ENCODE measurements around the gene HIVEP2.

The HIVEP2 gene

DNA sequence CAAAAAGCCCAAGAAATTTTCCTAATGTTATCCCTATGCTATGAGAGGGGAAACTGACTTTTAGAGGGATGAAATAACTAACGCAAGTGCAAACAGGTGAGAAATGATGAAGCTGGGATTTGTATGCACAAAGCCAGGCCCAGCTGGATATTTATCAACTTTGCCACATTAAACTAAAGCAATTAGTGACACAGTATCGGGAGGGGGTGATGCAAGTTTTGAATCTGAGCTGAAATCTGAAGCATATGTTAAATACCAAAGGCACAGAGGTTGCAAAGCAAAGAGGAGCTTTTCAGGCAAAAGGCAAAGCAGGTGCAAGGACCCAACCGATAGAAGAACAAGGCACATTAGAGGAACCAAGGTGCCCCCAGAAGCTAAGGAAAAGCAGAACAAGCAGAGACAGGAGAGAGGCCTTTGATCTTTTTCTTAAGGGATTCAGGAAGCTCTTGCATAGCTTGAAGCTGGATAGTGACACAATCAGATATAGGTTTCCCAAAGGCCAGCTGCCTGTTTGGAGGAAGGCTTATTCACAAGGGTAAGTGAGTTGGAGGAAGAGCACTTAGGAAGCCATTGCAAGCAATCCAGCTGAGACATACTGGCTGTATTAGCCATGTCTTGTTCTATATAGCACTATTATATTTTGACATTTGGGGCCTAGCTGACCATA, 207.5 kb downstream of the HIVEP2 start:
- H4K20me1 ChIP-seq = no peaks in the 10 kb centered on the region
- no peak overlapping the region for H3K27ac ChIP-seq
- no peak overlapping the region for H3K4me2 ChIP-seq
- no peaks in the 10 kb centered on the region for H3K36me3 ChIP-seq
- no peak overlapping the region for H3K9ac ChIP-seq
- H3K9me3 ChIP-seq (replicated peaks in 1 of 11) = peaks cover 0 to 10% (median 0%) of the 10 kb centered on the region in 11 experiments; a peak in 5 of 22 replicates
- H3K27me3 ChIP-seq = no peaks in the 10 kb centered on the region
- H3K4me1 ChIP-seq = no peaks in the 10 kb centered on the region
- H3K4me3 ChIP-seq = no peak overlapping the region
- no peak for TF ChIP-seq Cebpa-rat (IDR thresholded peaks at IDR 0.05)

DNA sequence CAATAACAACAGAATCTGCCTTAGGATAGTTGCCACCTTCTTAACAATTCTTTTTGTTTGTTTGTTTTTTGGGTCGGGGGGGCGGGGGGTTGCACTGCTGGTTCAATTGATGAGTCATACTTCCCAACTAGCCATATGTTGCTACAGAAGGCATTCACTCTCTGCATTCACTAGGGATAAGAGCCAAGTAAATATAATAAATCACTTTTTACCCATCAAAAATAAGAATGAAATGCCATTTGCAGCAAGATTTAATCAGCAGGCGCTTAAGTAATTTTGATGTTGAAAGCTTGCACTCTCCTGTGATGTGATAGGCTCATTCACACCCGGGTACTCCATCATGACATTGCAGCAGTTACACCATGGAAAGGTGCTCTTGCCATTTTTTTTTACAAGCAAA, 209.8 kb downstream of the HIVEP2 start:
- Histone ChIP-seq H3K9ac (no peak overlapping the region), H3K27ac (no peak overlapping the region), H3K4me3 (no peak overlapping the region), H4K20me1 (no peaks in the 10 kb centered on the region), H3K27me3 (no peaks in the 10 kb centered on the region), H3K4me2 (no peak overlapping the region), H3K36me3 (no peaks in the 10 kb centered on the region), H3K4me1 (peaks cover 0 to 5% (median 1%) of the 10 kb centered on the region in 10 experiments; a peak in 8 of 20 replicates), H3K9me3 (replicated peaks in 1 of 11) (peaks cover 0 to 10% (median 0%) of the 10 kb centered on the region in 11 experiments; a peak in 5 of 22 replicates)
- no peak for TF ChIP-seq Cebpa-rat (IDR thresholded peaks at IDR 0.05)

DNA sequence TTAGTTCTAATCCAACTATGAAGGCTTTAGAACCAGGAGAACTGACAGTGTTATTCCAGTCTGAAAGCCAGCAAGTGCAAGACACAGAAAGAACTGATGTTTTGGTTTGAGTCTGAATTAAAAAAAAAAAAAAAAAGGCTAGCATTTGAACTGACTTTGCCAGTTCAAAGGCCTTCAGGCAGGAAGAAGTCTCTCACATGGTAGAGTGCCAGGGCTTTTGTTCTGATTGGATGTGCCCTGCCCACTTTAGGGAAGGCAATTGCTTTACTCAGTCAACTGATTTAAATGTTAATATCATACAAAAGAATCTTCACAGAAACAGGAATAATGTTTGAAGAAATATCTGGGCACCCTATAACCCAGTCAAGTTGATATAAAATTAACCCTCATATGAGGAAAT, 212.2 kb downstream of the HIVEP2 start:
- Histone ChIP-seq H3K9ac (no peak overlapping the region), H3K4me2 (no peak overlapping the region), H3K9me3 (replicated peaks in 1 of 11) (peaks cover 0 to 10% (median 0%) of the 10 kb centered on the region in 11 experiments; a peak in 5 of 22 replicates), H3K27ac (no peak overlapping the region), H3K27me3 (no peaks in the 10 kb centered on the region), H3K4me3 (no peak overlapping the region), H4K20me1 (no peaks in the 10 kb centered on the region), H3K4me1 (peaks cover 21 to 28% (median 24%) of the 10 kb centered on the region in 10 experiments), H3K36me3 (no peaks in the 10 kb centered on the region)
- TF ChIP-seq Cebpa-rat (IDR thresholded peaks at IDR 0.05) = no peak

DNA sequence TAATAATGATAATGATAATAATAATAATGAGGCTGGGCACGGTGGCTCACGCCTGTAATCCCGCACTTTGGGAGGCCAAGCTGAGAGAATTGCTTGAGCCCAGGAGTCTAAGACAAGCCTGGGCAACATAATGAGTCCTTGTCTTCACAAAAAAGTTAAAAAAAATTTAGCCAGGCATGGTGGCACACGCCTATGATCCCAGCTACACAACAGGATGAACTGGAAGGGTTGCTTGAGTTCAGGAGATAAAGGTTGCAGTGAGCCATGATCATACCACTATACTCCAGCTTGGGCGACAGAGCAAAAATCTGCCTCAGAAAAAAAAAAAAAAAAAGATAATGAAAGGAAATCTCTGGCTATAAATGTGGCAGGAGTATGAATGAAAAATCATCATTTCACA, 213.4 kb downstream of the HIVEP2 start:
- Histone ChIP-seq H3K36me3 (no peaks in the 10 kb centered on the region), H3K4me3 (no peak overlapping the region), H3K4me1 (peaks cover 22 to 33% (median 26%) of the 10 kb centered on the region in 10 experiments), H3K4me2 (no peak overlapping the region), H3K9me3 (replicated peaks in 1 of 11) (peaks cover 0 to 10% (median 0%) of the 10 kb centered on the region in 11 experiments; a peak in 5 of 22 replicates), H3K9ac (no peak overlapping the region), H3K27ac (0 out of 22 replicates have a peak overlapping the region, but pooled peaks of 1 of the 11 experiments have one; percentile 17), H4K20me1 (no peaks in the 10 kb centered on the region), H3K27me3 (no peaks in the 10 kb centered on the region)
- TF ChIP-seq Cebpa-rat (IDR thresholded peaks at IDR 0.05) = no peak

DNA sequence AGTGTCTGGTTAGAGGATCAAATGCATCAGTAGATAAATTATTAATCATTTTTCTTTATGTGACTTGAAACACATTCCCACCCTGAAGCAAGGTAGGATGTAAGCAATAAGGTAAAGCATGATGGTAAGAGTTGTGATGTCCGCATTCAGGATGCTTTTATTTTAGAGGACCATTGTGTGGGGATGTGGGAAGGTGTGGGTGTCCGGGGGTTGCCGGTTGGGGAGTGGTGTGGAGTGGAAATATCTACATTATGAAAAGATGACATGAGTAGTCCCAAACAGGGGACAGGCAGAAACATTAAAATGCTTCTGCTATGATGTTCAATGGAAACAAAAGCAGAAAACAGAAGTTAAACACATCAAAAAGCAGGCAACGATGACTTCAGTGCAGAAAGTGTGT, 215.4 kb downstream of the HIVEP2 start:
- no peaks in the 10 kb centered on the region for H3K36me3 ChIP-seq
- peak overlapping the region in 7 of 11 experiments; percentile 14 to 52 (median 47); a peak in 9 of 22 replicates for H3K9ac ChIP-seq
- peak overlapping the region; percentile 56 to 84 (median 70) for H3K4me2 ChIP-seq
- no peak for TF ChIP-seq Cebpa-rat (IDR thresholded peaks at IDR 0.05)
- H3K27ac ChIP-seq = peak overlapping the region in 9 of 11 experiments; percentile 47 to 80 (median 64); a peak in 18 of 22 replicates
- H3K4me3 ChIP-seq = no peak overlapping the region
- H3K27me3 ChIP-seq = no peaks in the 10 kb centered on the region
- H3K4me1 ChIP-seq = peaks cover 22 to 40% (median 26%) of the 10 kb centered on the region in 10 experiments
- no peaks in the 10 kb centered on the region for H4K20me1 ChIP-seq
- peaks cover 0 to 10% (median 0%) of the 10 kb centered on the region in 11 experiments; a peak in 5 of 22 replicates for H3K9me3 ChIP-seq (replicated peaks in 1 of 11)

DNA sequence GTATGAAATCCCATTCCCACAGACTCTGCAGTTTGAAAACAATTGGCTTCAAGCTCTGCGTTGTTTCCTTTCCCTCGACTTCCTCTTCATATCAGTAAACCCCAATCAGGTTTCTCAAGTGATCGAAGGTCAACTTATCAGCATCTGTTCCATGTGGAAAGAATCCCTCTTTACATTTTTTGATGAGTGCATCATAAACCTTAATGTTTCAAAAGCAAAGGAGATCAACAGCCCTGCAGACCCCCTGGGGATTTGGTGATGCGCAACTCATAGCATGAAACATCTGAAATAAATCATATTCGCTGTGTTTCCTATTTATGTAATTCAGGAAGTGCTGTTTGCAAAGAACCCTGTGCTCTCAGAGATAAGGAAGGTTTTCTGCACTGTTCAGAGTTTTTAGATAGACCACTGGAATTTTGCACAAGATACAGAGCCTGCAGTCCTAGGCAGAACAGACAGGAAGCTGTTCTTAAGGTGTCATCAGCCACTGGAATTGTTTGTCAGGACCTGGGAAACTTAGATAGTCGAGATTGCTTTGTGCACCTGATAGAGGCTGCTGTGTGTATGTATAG, 216.0 kb downstream of the HIVEP2 start:
- Histone ChIP-seq H3K27me3 (no peaks in the 10 kb centered on the region), H3K9me3 (replicated peaks in 1 of 11) (peaks cover 0 to 10% (median 0%) of the 10 kb centered on the region in 11 experiments; a peak in 5 of 22 replicates), H3K4me2 (peak overlapping the region; percentile 56 to 84 (median 70)), H4K20me1 (no peaks in the 10 kb centered on the region), H3K4me3 (peak overlapping the region in 7 of 10 experiments; percentile 21 to 53 (median 36); a peak in 8 of 20 replicates), H3K4me1 (peaks cover 22 to 41% (median 26%) of the 10 kb centered on the region in 10 experiments), H3K9ac (peak overlapping the region in 8 of 11 experiments; percentile 14 to 52 (median 46); a peak in 10 of 22 replicates), H3K27ac (peak overlapping the region in 9 of 11 experiments; percentile 47 to 80 (median 64); a peak in 18 of 22 replicates), H3K36me3 (no peaks in the 10 kb centered on the region)
- peak in 7 of 11 experiments; percentile 41 to 87 (median 74); a peak in 12 of 22 replicates for TF ChIP-seq Cebpa-rat (IDR thresholded peaks at IDR 0.05)

DNA sequence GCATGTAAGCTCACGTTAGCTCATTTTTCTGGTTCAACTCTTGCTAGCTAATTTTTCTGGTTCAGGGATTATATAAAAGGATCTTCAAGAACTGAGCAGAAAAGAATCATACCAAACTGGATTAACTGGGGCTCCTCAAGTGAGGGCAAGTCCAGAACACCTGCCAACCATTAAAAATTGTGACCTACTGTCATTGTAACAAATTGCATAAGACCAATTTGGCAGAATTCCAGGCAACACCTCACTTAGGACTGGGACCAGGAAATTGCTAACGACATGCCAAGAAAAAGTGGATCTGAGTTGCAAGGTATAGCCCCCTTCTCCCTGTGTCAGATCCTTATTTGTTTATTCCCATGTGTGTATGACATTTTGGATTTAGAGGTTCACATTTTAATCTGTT, 216.6 kb downstream of the HIVEP2 start:
- H3K4me3 ChIP-seq = no peak overlapping the region
- H3K9ac ChIP-seq = peak overlapping the region in 2 of 11 experiments; percentile 26 to 58; a peak in 4 of 22 replicates
- peaks cover 0 to 8% (median 0%) of the 10 kb centered on the region in 11 experiments; a peak in 5 of 22 replicates for H3K9me3 ChIP-seq (replicated peaks in 1 of 11)
- H3K4me2 ChIP-seq = peak overlapping the region; percentile 55 to 84 (median 72); a peak in 21 of 22 replicates
- H3K27me3 ChIP-seq = no peaks in the 10 kb centered on the region
- H3K4me1 ChIP-seq = peaks cover 22 to 41% (median 26%) of the 10 kb centered on the region in 10 experiments
- H4K20me1 ChIP-seq = no peaks in the 10 kb centered on the region
- TF ChIP-seq Cebpa-rat (IDR thresholded peaks at IDR 0.05) = no peak
- H3K27ac ChIP-seq = peak overlapping the region in 9 of 11 experiments; percentile 47 to 80 (median 64); a peak in 16 of 22 replicates
- no peaks in the 10 kb centered on the region for H3K36me3 ChIP-seq

DNA sequence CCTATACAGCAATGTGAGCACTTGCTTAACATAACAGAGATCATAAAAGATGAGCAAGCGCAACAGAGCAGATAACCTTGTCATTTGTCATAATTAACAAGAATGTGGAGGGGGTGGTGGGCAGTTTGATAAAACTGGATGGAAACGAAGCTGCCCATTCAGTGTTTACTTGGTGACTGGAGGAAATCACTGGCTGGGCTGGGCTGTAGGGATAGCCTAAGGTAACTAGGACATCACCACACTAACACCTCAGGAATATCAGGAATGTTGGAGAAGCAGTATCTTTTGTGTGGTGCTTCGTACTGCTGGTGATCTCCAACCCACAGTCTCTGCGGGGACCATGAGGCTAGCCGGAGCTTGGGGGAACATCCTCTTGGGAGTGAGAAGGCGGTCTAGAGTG, 218.4 kb downstream of the HIVEP2 start:
- H3K27me3 ChIP-seq = no peaks in the 10 kb centered on the region
- no peaks in the 10 kb centered on the region for H4K20me1 ChIP-seq
- no peak overlapping the region for H3K4me2 ChIP-seq
- TF ChIP-seq Cebpa-rat (IDR thresholded peaks at IDR 0.05) = no peak
- peaks cover 22 to 56% (median 41%) of the 10 kb centered on the region in 10 experiments for H3K4me1 ChIP-seq
- H3K36me3 ChIP-seq = no peaks in the 10 kb centered on the region
- H3K4me3 ChIP-seq = no peak overlapping the region
- no peaks in the 10 kb centered on the region for H3K9me3 ChIP-seq (replicated peaks in 1 of 11)
- no peak overlapping the region for H3K9ac ChIP-seq
- peak overlapping the region in 6 of 11 experiments; percentile 2 to 80 (median 56); a peak in 8 of 22 replicates for H3K27ac ChIP-seq

All from BLaER1 treated with 17β-estradiol and CSF1 and Interleukin-3, amounts not matched to agents 10 nM and 100 nM (cell line).